Brain microvascular endothelial cell (primary cell): Measurements from ENCODE around the gene SUDS3.
"Not testable (repeated sequence)": the region's sequence is repeated elsewhere in the genome, so short reads cannot be mapped to it uniquely, and the experiment has no call there.

Experiments used
- DNase-seq: peaks from one replicate; pipeline ENCODE4 v3.0.0-alpha.2; 2020
- H3K27ac ChIP-seq: fragments of 250-450 bp; sonication (Bioruptor Pico); 2 replicates; pipeline ENCODE4 v1.5.1; 2020; ENCODE audit warnings: mild to moderate bottlenecking, moderate library complexity
- H3K27me3 ChIP-seq: fragments of 250-450 bp; sonication (Bioruptor Pico); replicated peaks from 2 replicates; pipeline ENCODE4 v1.5.1; 2020; ENCODE audit warnings: mild to moderate bottlenecking
- H3K36me3 ChIP-seq: fragments of 250-450 bp; sonication (Bioruptor Pico); replicated peaks from 2 replicates; pipeline ENCODE4 v1.5.1; 2020; ENCODE audit warnings: mild to moderate bottlenecking
- H3K4me3 ChIP-seq: 2 replicates; pipeline ENCODE4 v1.5.1; 2011; ENCODE audit warnings: low read depth, mild to moderate bottlenecking, control low read depth, low read length, moderate library complexity
- CTCF ChIP-seq: IDR thresholded peaks from 2 replicates; pipeline ENCODE4 v1.5.1; 2011; ENCODE audit warnings: low read depth, mild to moderate bottlenecking, moderate library complexity, low read length, control low read depth, inconsistent platforms; ENCODE audit errors: missing control alignments
- in situ Hi-C: cut with HindIII; loops from 2 replicates; pipeline ENCODE4 v1.10.0; 2017; ENCODE audit warnings: low sequenced_read_pairs, low pct_ligation_motif_present

SUDS3 gene

GRCh38 chr12:118344829-118345228 lies 31.5 kb upstream of the SUDS3 start:
- no peak for DNase-seq
- TF ChIP-seq CTCF = no peak
- no peaks in the 10 kb centered on the region for H3K27me3 ChIP-seq
- in situ Hi-C loops = no loop called here
- no peaks in the 10 kb centered on the region for H3K36me3 ChIP-seq
- no peak overlapping the region for H3K27ac ChIP-seq
- no peak overlapping the region for H3K4me3 ChIP-seq

- Histone ChIP-seq H3K4me3 (no peak overlapping the region), H3K27ac (no peak overlapping the region), H3K36me3 (no peaks in the 10 kb centered on the region), H3K27me3 (no peaks in the 10 kb centered on the region)
- no peak for TF ChIP-seq CTCF
- in situ Hi-C loops = no loop called here
- DNase-seq = no peak
These were observed 31.0 kb upstream of the SUDS3 start for GRCh38 chr12:118345355-118345754.

- in situ Hi-C loops = no loop called here
- no peak for TF ChIP-seq CTCF
- Histone ChIP-seq H3K27ac (no peak overlapping the region), H3K27me3 (no peaks in the 10 kb centered on the region), H3K4me3 (no peak overlapping the region), H3K36me3 (no peaks in the 10 kb centered on the region)
- no peak for DNase-seq
These were observed 29.5 kb upstream of the SUDS3 start for GRCh38 chr12:118346895-118347294.

GRCh38 chr12:118347916-118348315 lies 28.4 kb upstream of the SUDS3 start:
- Histone ChIP-seq H3K27ac (no peak overlapping the region), H3K4me3 (no peak overlapping the region), H3K36me3 (no peaks in the 10 kb centered on the region), H3K27me3 (no peaks in the 10 kb centered on the region)
- TF ChIP-seq CTCF = no peak
- DNase-seq = no peak
- in situ Hi-C loops = no loop called here

- TF ChIP-seq CTCF = no peak
- in situ Hi-C loops = loop anchor here (25.0 kb wide), 1 partner anchor 164 kb away; no protein-coding TSS in a partner anchor
- Histone ChIP-seq H3K27me3 (no peaks in the 10 kb centered on the region), H3K4me3 (no peak overlapping the region), H3K36me3 (no peaks in the 10 kb centered on the region), H3K27ac (no peak overlapping the region)
- no peak for DNase-seq
These were observed 25.3 kb upstream of the SUDS3 start for GRCh38 chr12:118350908-118351559.

- no peak for DNase-seq
- in situ Hi-C loops = loop anchor here (25.0 kb wide), 1 partner anchor 166 kb away; no protein-coding TSS in a partner anchor
- Histone ChIP-seq H3K4me3 (no peak overlapping the region), H3K36me3 (no peaks in the 10 kb centered on the region), H3K27ac (no peak overlapping the region), H3K27me3 (no peaks in the 10 kb centered on the region)
- TF ChIP-seq CTCF = no peak
These were observed 22.6 kb upstream of the SUDS3 start for GRCh38 chr12:118353721-118354120.

- in situ Hi-C loops = loop anchor here (25.0 kb wide), 1 partner anchor 167 kb away; no protein-coding TSS in a partner anchor
- DNase-seq, H3K36me3 ChIP-seq, H3K27me3 ChIP-seq, H3K4me3 ChIP-seq: not testable (repeated sequence)
- H3K27ac ChIP-seq = peak overlapping the region; percentile 89
These were observed 21.9 kb upstream of the SUDS3 start for GRCh38 chr12:118354503-118354902.
